ENCODE measurements around the gene PGS1.
A peak's percentile ranks its signal among the peaks of the same experiment; 100 is the strongest.

PGS1 gene

GRCh38 chr17:78366109-78366848 lies 12.2 kb upstream of the PGS1 start:
- Mint-ChIP-seq H3K27me3 (peaks cover 6% of the 10 kb centered on the region), H3K36me3 (ENCODE audit: low read depth) (no peaks in the 10 kb centered on the region), H3K4me3 (no peak overlapping the region), H3K9me3 (no peaks in the 10 kb centered on the region), H3K27ac (no peak overlapping the region), H3K4me1 (ENCODE audit: low read depth) (peaks cover 19% of the 10 kb centered on the region)
- DNase-seq: no peak

GRCh38 chr17:78367193-78367592 lies 11.3 kb upstream of the PGS1 start:
- H3K27me3 Mint-ChIP-seq: peaks cover 6% of the 10 kb centered on the region
- H3K36me3 Mint-ChIP-seq (ENCODE audit: low read depth): no peaks in the 10 kb centered on the region

GRCh38 chr17:78368348-78368747 lies 10.1 kb upstream of the PGS1 start:
- no peaks in the 10 kb centered on the region for H3K9me3 Mint-ChIP-seq
- H3K27ac Mint-ChIP-seq: no peak overlapping the region
- H3K4me1 Mint-ChIP-seq (ENCODE audit: low read depth): peaks cover 14% of the 10 kb centered on the region
- no peak for DNase-seq
- H3K4me3 Mint-ChIP-seq: no peak overlapping the region
- no peaks in the 10 kb centered on the region for H3K36me3 Mint-ChIP-seq (ENCODE audit: low read depth)
- peaks cover 3% of the 10 kb centered on the region for H3K27me3 Mint-ChIP-seq

More at GRCh38 chr17:78367193-78367592, 11.3 kb upstream of the PGS1 start:
- DNase-seq: no peak
- no peak overlapping the region for H3K27ac Mint-ChIP-seq
- no peak overlapping the region for H3K4me3 Mint-ChIP-seq
- peaks cover 17% of the 10 kb centered on the region for H3K4me1 Mint-ChIP-seq (ENCODE audit: low read depth)
- no peaks in the 10 kb centered on the region for H3K9me3 Mint-ChIP-seq

- DNase-seq: no peak
- Mint-ChIP-seq H3K9me3 (no peaks in the 10 kb centered on the region), H3K27ac (no peak overlapping the region)
These were observed 9.5 kb upstream of the PGS1 start for GRCh38 chr17:78368854-78369495.

GRCh38 chr17:78369791-78370381 lies 8.6 kb upstream of the PGS1 start:
- Mint-ChIP-seq H3K9me3 (no peaks in the 10 kb centered on the region), H3K4me3 (no peak overlapping the region), H3K36me3 (ENCODE audit: low read depth) (no peaks in the 10 kb centered on the region), H3K27ac (no peak overlapping the region), H3K4me1 (ENCODE audit: low read depth) (peaks cover 5% of the 10 kb centered on the region), H3K27me3 (peaks cover 3% of the 10 kb centered on the region)
- DNase-seq: no peak

More at GRCh38 chr17:78368854-78369495, 9.5 kb upstream of the PGS1 start:
- Mint-ChIP-seq H3K27me3 (peaks cover 3% of the 10 kb centered on the region), H3K4me1 (ENCODE audit: low read depth) (peaks cover 14% of the 10 kb centered on the region), H3K4me3 (no peak overlapping the region), H3K36me3 (ENCODE audit: low read depth) (no peaks in the 10 kb centered on the region)

GRCh38 chr17:78371056-78371455 lies 7.4 kb upstream of the PGS1 start:
- Mint-ChIP-seq H3K27ac (no peak overlapping the region), H3K4me1 (ENCODE audit: low read depth) (peaks cover 12% of the 10 kb centered on the region)

GRCh38 chr17:78372841-78373240 lies 5.6 kb upstream of the PGS1 start:
- Mint-ChIP-seq H3K27ac (no peak overlapping the region), H3K4me1 (ENCODE audit: low read depth) (peaks cover 25% of the 10 kb centered on the region), H3K36me3 (ENCODE audit: low read depth) (no peaks in the 10 kb centered on the region), H3K9me3 (no peaks in the 10 kb centered on the region), H3K27me3 (no peaks in the 10 kb centered on the region), H3K4me3 (no peak overlapping the region)
- no peak for DNase-seq

More at GRCh38 chr17:78371056-78371455, 7.4 kb upstream of the PGS1 start:
- peaks cover 2% of the 10 kb centered on the region for H3K27me3 Mint-ChIP-seq
- H3K4me3 Mint-ChIP-seq: no peak overlapping the region
- no peaks in the 10 kb centered on the region for H3K9me3 Mint-ChIP-seq
- H3K36me3 Mint-ChIP-seq (ENCODE audit: low read depth): no peaks in the 10 kb centered on the region
- no peak for DNase-seq

- H3K27ac Mint-ChIP-seq: no peak overlapping the region
- no peak for DNase-seq
- peaks cover 5% of the 10 kb centered on the region for H3K36me3 Mint-ChIP-seq (ENCODE audit: low read depth)
- H3K9me3 Mint-ChIP-seq: no peaks in the 10 kb centered on the region
- no peaks in the 10 kb centered on the region for H3K27me3 Mint-ChIP-seq
- H3K4me3 Mint-ChIP-seq: no peak overlapping the region
- H3K4me1 Mint-ChIP-seq (ENCODE audit: low read depth): peaks cover 32% of the 10 kb centered on the region
These were observed 4.3 kb upstream of the PGS1 start for GRCh38 chr17:78374189-78374588.

- no peak for DNase-seq
- no peak overlapping the region for H3K27ac Mint-ChIP-seq
- peaks cover 8% of the 10 kb centered on the region for H3K36me3 Mint-ChIP-seq (ENCODE audit: low read depth)
- H3K9me3 Mint-ChIP-seq: no peaks in the 10 kb centered on the region
- no peaks in the 10 kb centered on the region for H3K27me3 Mint-ChIP-seq
- H3K4me3 Mint-ChIP-seq: no peak overlapping the region
- peaks cover 35% of the 10 kb centered on the region for H3K4me1 Mint-ChIP-seq (ENCODE audit: low read depth)
These were observed 3.7 kb upstream of the PGS1 start for GRCh38 chr17:78374631-78375274.

- Mint-ChIP-seq H3K27me3 (no peaks in the 10 kb centered on the region), H3K27ac (no peak overlapping the region), H3K4me1 (ENCODE audit: low read depth) (peaks cover 43% of the 10 kb centered on the region), H3K9me3 (no peaks in the 10 kb centered on the region), H3K4me3 (no peak overlapping the region), H3K36me3 (ENCODE audit: low read depth) (peaks cover 15% of the 10 kb centered on the region)
- DNase-seq: no peak
These were observed 2.9 kb upstream of the PGS1 start for GRCh38 chr17:78375401-78376151.

- Mint-ChIP-seq H3K27me3 (no peaks in the 10 kb centered on the region), H3K27ac (no peak overlapping the region), H3K9me3 (no peaks in the 10 kb centered on the region), H3K36me3 (ENCODE audit: low read depth) (peaks cover 21% of the 10 kb centered on the region), H3K4me3 (no peak overlapping the region), H3K4me1 (ENCODE audit: low read depth) (peaks cover 49% of the 10 kb centered on the region)
- DNase-seq: no peak
These were observed 2.3 kb upstream of the PGS1 start for GRCh38 chr17:78376161-78376560.

- peaks cover 64% of the 10 kb centered on the region for H3K4me1 Mint-ChIP-seq (ENCODE audit: low read depth)
- DNase-seq: no peak
- H3K27me3 Mint-ChIP-seq: no peaks in the 10 kb centered on the region
- peaks cover 35% of the 10 kb centered on the region for H3K36me3 Mint-ChIP-seq (ENCODE audit: low read depth)
- H3K4me3 Mint-ChIP-seq: peak overlapping the region; percentile 98
- peak overlapping the region; percentile 100 for H3K27ac Mint-ChIP-seq
- H3K9me3 Mint-ChIP-seq: no peaks in the 10 kb centered on the region
These were observed 608 bp upstream of the PGS1 start for GRCh38 chr17:78377858-78378224.

GRCh38 chr17:78379131-78379491 lies 662 bp downstream of the PGS1 start:
- Mint-ChIP-seq H3K36me3 (ENCODE audit: low read depth) (peaks cover 47% of the 10 kb centered on the region), H3K4me3 (peak overlapping the region; percentile 98), H3K9me3 (no peaks in the 10 kb centered on the region), H3K4me1 (ENCODE audit: low read depth) (peaks cover 76% of the 10 kb centered on the region), H3K27ac (peak overlapping the region; percentile 100), H3K27me3 (no peaks in the 10 kb centered on the region)
- DNase-seq: no peak

- Mint-ChIP-seq H3K36me3 (ENCODE audit: low read depth) (peaks cover 59% of the 10 kb centered on the region), H3K27me3 (no peaks in the 10 kb centered on the region), H3K4me3 (peak overlapping the region; percentile 98), H3K4me1 (ENCODE audit: low read depth) (peaks cover 84% of the 10 kb centered on the region), H3K9me3 (no peaks in the 10 kb centered on the region), H3K27ac (peak overlapping the region; percentile 100)
- no peak for DNase-seq
These were observed 1.9 kb downstream of the PGS1 start for GRCh38 chr17:78380370-78380769.
